Stimulated activated CD8-positive, alpha-beta memory T cell treated with anti-CD3 and anti-CD28 coated beads, Interleukin-15, amount 100 ng/mL, for 48 hours (primary cell): ENCODE results near the gene NACAD.
"Not testable (repeated sequence)": the region's sequence is repeated elsewhere in the genome, so short reads cannot be mapped to it uniquely, and the experiment has no call there.

Experiments used
- DNase-seq, 2 donors: peaks; one replicate each; pipeline ENCODE4 v3.0.0-alpha.2; 2020; ENCODE audit warnings: low read depth in 2 of 2

The NACAD gene

GRCh38 chr7:45114257-45114656 lies 25.5 kb upstream of the NACAD start:
- not testable (repeated sequence) for DNase-seq

GRCh38 chr7:45112648-45113047 lies 23.9 kb upstream of the NACAD start:
- DNase-seq, result no peak

- peak; percentile 92 to 93 for DNase-seq
Measured at GRCh38 chr7:45111298-45112223, 22.8 kb upstream of the NACAD start, which contains the start of gene TBRG4. Gene TBRG4, minus strand, starts transcription at chr7:45111697. Its CDS starts 2,460 bp downstream, at chr7:45109237.

- no peak for DNase-seq
Measured at GRCh38 chr7:45108863-45109262, 20.1 kb upstream of the NACAD start.

- DNase-seq, result no peak
Measured at GRCh38 chr7:45107356-45107755, 18.6 kb upstream of the NACAD start.

- DNase-seq, result no peak
Measured at GRCh38 chr7:45106820-45107219, 18.1 kb upstream of the NACAD start.

- no peak for DNase-seq
Measured at GRCh38 chr7:45105588-45106188, 16.9 kb upstream of the NACAD start.

- no peak for DNase-seq
Measured at GRCh38 chr7:45104844-45105587, 16.2 kb upstream of the NACAD start.

- DNase-seq, result no peak
Measured at GRCh38 chr7:45103958-45104843, 15.4 kb upstream of the NACAD start.

- DNase-seq, result no peak
Measured at GRCh38 chr7:45102785-45103712, 14.3 kb upstream of the NACAD start.

GRCh38 chr7:45101748-45102147 lies 13.0 kb upstream of the NACAD start:
- no peak for DNase-seq

- DNase-seq, result no peak
Measured at GRCh38 chr7:45100761-45101480, 12.2 kb upstream of the NACAD start.

- DNase-seq, result no peak
Measured at GRCh38 chr7:45099891-45100760, 11.4 kb upstream of the NACAD start.

GRCh38 chr7:45098983-45099839 lies 10.4 kb upstream of the NACAD start:
- no peak for DNase-seq

- DNase-seq, result no peak
Measured at GRCh38 chr7:45092931-45093235, 4.1 kb upstream of the NACAD start.

GRCh38 chr7:45092100-45092930 lies 3.5 kb upstream of the NACAD start:
- DNase-seq, result no peak

- DNase-seq, result peak; percentile 60 to 68
Measured at GRCh38 chr7:45089341-45089891, 647 bp upstream of the NACAD start.
